ENCODE measurements around the gene CNIH3. TPM values are rescaled to one million over a fixed set of nuclear protein-coding genes. Genes with fewer than 3 reads are reported as not detected.

Gene CNIH3
- total RNA-seq, 1 experiment from 2014 or later, result 3.7 TPM

DNA sequence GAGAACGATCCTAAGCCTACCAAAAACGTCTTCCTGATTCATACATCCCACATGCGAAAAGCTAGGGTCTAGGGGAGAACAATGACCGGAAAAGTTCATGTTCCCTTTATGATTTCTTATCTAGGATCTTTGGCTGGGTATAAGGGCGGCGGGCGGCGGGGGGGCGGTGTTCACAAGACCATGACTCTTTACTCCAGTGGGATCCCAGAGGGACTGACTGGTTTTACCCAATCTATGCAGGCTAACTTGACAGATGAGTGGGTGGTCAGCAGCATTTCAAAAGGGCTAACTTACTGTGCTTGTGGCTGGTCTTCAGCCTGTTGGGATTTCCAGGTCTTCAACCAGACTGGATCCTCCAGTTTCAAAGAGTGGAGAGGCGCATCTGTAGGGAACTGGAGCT lies 40.3 kb downstream of the CNIH3 start:
- H3K27me3 ChIP-seq (ENCODE audit: control insufficient read depth, insufficient read depth, low read length), result no peaks in the 10 kb centered on the region
- DNase-seq (ENCODE audit: low read depth, low spot score) (no peak), ATAC-seq (no peak)
- TF ChIP-seq TCF7L2 (IDR thresholded peaks at IDR 0.05; ENCODE audit: low read depth, low read length) (no peak), POLR2AphosphoS5 (IDR thresholded peaks at IDR 0.05; ENCODE audit: low read depth, low read length) (no peak), SIN3A (IDR thresholded peaks at IDR 0.05; ENCODE audit: borderline replicate concordance, insufficient read depth, low read depth, low read length) (no peak)
- TF ChIP-seq, protein P1, sequence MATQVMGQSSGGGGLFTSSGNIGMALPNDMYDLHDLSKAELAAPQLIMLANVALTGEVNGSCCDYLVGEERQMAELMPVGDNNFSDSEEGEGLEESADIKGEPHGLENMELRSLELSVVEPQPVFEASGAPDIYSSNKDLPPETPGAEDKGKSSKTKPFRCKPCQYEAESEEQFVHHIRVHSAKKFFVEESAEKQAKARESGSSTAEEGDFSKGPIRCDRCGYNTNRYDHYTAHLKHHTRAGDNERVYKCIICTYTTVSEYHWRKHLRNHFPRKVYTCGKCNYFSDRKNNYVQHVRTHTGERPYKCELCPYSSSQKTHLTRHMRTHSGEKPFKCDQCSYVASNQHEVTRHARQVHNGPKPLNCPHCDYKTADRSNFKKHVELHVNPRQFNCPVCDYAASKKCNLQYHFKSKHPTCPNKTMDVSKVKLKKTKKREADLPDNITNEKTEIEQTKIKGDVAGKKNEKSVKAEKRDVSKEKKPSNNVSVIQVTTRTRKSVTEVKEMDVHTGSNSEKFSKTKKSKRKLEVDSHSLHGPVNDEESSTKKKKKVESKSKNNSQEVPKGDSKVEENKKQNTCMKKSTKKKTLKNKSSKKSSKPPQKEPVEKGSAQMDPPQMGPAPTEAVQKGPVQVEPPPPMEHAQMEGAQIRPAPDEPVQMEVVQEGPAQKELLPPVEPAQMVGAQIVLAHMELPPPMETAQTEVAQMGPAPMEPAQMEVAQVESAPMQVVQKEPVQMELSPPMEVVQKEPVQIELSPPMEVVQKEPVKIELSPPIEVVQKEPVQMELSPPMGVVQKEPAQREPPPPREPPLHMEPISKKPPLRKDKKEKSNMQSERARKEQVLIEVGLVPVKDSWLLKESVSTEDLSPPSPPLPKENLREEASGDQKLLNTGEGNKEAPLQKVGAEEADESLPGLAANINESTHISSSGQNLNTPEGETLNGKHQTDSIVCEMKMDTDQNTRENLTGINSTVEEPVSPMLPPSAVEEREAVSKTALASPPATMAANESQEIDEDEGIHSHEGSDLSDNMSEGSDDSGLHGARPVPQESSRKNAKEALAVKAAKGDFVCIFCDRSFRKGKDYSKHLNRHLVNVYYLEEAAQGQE (IDR thresholded peaks at IDR 0.05; ENCODE audit: insufficient read depth in 1 of 2, low read depth in 2 of 2, low read length in 1 of 2), result no peak
- TF ChIP-seq, protein P2, sequence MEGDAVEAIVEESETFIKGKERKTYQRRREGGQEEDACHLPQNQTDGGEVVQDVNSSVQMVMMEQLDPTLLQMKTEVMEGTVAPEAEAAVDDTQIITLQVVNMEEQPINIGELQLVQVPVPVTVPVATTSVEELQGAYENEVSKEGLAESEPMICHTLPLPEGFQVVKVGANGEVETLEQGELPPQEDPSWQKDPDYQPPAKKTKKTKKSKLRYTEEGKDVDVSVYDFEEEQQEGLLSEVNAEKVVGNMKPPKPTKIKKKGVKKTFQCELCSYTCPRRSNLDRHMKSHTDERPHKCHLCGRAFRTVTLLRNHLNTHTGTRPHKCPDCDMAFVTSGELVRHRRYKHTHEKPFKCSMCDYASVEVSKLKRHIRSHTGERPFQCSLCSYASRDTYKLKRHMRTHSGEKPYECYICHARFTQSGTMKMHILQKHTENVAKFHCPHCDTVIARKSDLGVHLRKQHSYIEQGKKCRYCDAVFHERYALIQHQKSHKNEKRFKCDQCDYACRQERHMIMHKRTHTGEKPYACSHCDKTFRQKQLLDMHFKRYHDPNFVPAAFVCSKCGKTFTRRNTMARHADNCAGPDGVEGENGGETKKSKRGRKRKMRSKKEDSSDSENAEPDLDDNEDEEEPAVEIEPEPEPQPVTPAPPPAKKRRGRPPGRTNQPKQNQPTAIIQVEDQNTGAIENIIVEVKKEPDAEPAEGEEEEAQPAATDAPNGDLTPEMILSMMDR (IDR thresholded peaks at IDR 0.05), result no peak
- no peak overlapping the region for H3K4me3 ChIP-seq (ENCODE audit: low read depth in 2 of 2, low read length in 2 of 2)
- ChIA-PET CTCF (no interaction called here), POLR2A (no interaction called here)
- no peaks in the 10 kb centered on the region for H3K9me3 ChIP-seq (ENCODE audit: control insufficient read depth, insufficient read depth, low read depth, low read length)
- in situ Hi-C loops (cut with HindIII; ENCODE audit: low pct_unique_long_range_greater_than_20kb, low sequenced_read_pairs), result no loop called here
- no peaks in the 10 kb centered on the region for H3K36me3 ChIP-seq (ENCODE audit: control insufficient read depth, insufficient read depth, low read length)
- H3K27ac ChIP-seq (ENCODE audit: low read length), result no peak overlapping the region
- H3K4me1 ChIP-seq (ENCODE audit: control insufficient read depth, insufficient read depth, low read length), result no peaks in the 10 kb centered on the region
- no TSS peak for BruUV-seq (replicated peaks)
- intact Hi-C loops (cut with micrococcal nuclease; ENCODE audit: unreplicated experiment), result no loop called here

DNA sequence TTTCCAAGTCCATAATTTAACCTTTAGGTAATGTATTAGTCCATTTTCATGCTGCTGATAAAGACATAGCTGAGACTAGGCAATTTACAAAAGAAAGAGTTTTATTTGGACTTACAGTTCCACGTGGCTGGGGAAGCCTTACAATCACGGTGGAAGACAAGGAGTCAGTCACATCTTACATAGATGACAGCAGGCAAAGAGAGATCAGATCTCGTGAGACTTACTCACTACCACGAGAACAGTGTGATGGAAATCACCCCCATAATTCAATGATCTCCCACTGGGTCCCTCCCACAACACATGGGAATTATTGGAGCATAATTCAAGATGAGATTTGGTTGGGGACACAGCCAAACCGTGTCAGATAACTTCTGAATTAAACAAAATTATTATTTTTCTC lies 44.0 kb downstream of the CNIH3 start:
- no peak for ATAC-seq
- Histone ChIP-seq H3K9me3 (ENCODE audit: control insufficient read depth, insufficient read depth, low read depth, low read length) (no peaks in the 10 kb centered on the region), H3K4me3 (ENCODE audit: low read depth in 2 of 2, low read length in 2 of 2) (no peak overlapping the region), H3K4me1 (ENCODE audit: control insufficient read depth, insufficient read depth, low read length) (no peaks in the 10 kb centered on the region), H3K27me3 (ENCODE audit: control insufficient read depth, insufficient read depth, low read length) (no peaks in the 10 kb centered on the region), H3K27ac (ENCODE audit: low read length) (no peak overlapping the region), H3K36me3 (ENCODE audit: control insufficient read depth, insufficient read depth, low read length) (no peaks in the 10 kb centered on the region)
- intact Hi-C loops (cut with micrococcal nuclease; ENCODE audit: unreplicated experiment) (no loop called here), in situ Hi-C loops (cut with HindIII; ENCODE audit: low pct_unique_long_range_greater_than_20kb, low sequenced_read_pairs) (no loop called here)
- ChIA-PET POLR2A (interaction anchor here (0.7 kb wide), 1 partner anchor 203 kb away, joined by 3 read pairs; no protein-coding TSS in a partner anchor), CTCF (no interaction called here)
- TF ChIP-seq, protein P2 (IDR thresholded peaks at IDR 0.05), result no peak
- TF ChIP-seq SIN3A (IDR thresholded peaks at IDR 0.05; ENCODE audit: borderline replicate concordance, insufficient read depth, low read depth, low read length) (no peak), POLR2AphosphoS5 (IDR thresholded peaks at IDR 0.05; ENCODE audit: low read depth, low read length) (no peak), TCF7L2 (IDR thresholded peaks at IDR 0.05; ENCODE audit: low read depth, low read length) (no peak)
- TF ChIP-seq, protein P1 (IDR thresholded peaks at IDR 0.05; ENCODE audit: insufficient read depth in 1 of 2, low read depth in 2 of 2, low read length in 1 of 2), result no peak
- DNase-seq (ENCODE audit: low read depth, low spot score), result no peak
- BruUV-seq (replicated peaks), result no TSS peak
